IPS-18a (cell line): Measurements from ENCODE around the gene CAPNS2.

ENCODE experiments used
- H3K27ac ChIP-seq: one replicate; pipeline ENCODE4 v1.5.1; 2013; ENCODE audit warnings: low read length
- H3K27me3 ChIP-seq: one replicate; pipeline ENCODE4 v1.6.1; 2013; ENCODE audit warnings: mild to moderate bottlenecking, low read length; ENCODE audit not compliant: control insufficient read depth, insufficient read depth
- H3K36me3 ChIP-seq: one replicate; pipeline ENCODE4 v1.6.1; 2013; ENCODE audit warnings: low read depth, low read length; ENCODE audit not compliant: control insufficient read depth
- H3K4me1 ChIP-seq: one replicate; pipeline ENCODE4 v1.6.1; 2013; ENCODE audit warnings: low read depth, low read length; ENCODE audit not compliant: control insufficient read depth
- H3K4me3 ChIP-seq: one replicate; pipeline ENCODE4 v1.5.1; 2013; ENCODE audit warnings: low read length
- H3K9ac ChIP-seq: one replicate; pipeline ENCODE4 v1.6.1; 2013; ENCODE audit warnings: mild to moderate bottlenecking, low read length, moderate library complexity
- H3K9me3 ChIP-seq: one replicate; pipeline ENCODE4 v1.6.1; 2013; ENCODE audit warnings: low read depth, low read length; ENCODE audit not compliant: control insufficient read depth

The CAPNS2 gene

GRCh38 chr16:55569025-55569424 is 2.5 kb downstream of the CAPNS2 start:
- H3K36me3 ChIP-seq = no peaks in the 10 kb centered on the region
- no peak overlapping the region for H3K27ac ChIP-seq
- H3K4me1 ChIP-seq = no peaks in the 10 kb centered on the region
- H3K9ac ChIP-seq = no peak overlapping the region
- H3K4me3 ChIP-seq = no peak overlapping the region
- no peaks in the 10 kb centered on the region for H3K9me3 ChIP-seq
- H3K27me3 ChIP-seq = no peaks in the 10 kb centered on the region

DNA sequence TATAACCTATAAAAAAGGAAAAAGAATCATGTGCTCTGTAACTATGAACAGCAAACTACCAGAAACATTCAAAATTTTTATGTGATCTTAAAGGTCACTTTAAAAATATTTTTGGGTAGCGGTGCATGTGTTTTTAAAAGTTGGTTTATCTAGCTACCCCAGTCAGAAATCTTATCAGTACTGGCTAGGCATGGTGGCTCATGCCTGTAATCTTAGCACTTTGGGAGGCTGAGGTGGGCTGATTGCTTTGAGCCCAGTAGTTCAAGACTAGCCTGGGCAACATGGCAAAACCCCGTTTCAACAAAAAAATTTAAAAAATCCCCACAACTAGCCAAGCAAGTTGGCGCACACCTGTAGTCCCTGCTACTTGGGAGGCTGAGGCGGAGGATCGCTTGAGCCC is 3.7 kb downstream of the CAPNS2 start:
- no peaks in the 10 kb centered on the region for H3K9me3 ChIP-seq
- no peaks in the 10 kb centered on the region for H3K4me1 ChIP-seq
- no peaks in the 10 kb centered on the region for H3K36me3 ChIP-seq
- no peak overlapping the region for H3K27ac ChIP-seq
- no peak overlapping the region for H3K4me3 ChIP-seq
- no peaks in the 10 kb centered on the region for H3K27me3 ChIP-seq
- H3K9ac ChIP-seq = no peak overlapping the region

DNA sequence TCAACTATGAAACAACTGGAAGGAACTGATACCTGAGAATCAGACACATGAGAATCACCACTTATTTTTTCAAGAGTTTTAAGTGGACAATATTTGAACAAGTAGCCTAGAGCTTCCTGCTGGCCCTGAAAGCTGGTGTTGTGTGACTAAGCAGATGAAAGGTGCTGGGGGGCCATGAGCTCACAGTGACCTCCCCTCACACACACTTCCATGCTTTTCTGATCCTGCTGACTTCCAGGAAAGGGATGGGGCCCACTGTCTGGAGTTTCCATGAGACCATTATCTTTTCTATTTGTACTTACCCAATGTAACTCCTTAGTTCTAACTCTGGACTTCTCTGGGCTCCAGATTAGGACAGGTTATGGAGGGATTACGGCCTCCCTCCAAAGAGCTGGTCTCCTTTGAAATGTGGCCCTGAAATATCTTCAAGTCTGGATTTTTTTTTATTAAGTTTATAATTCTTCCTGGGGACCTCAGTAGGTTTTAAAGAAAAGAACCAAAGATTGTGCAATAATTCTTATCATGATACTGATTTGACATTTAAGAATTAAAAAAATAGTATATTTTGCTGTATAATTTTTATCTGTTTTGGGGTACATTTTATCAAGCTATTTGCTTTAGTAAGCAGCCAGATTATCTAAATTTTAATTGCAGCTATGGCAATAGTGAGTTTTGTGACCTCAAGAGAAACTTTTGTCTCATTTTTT is 4.9 kb downstream of the CAPNS2 start:
- no peaks in the 10 kb centered on the region for H3K36me3 ChIP-seq
- no peaks in the 10 kb centered on the region for H3K9me3 ChIP-seq
- H3K4me1 ChIP-seq = no peaks in the 10 kb centered on the region
- no peak overlapping the region for H3K4me3 ChIP-seq
- H3K27ac ChIP-seq = no peak overlapping the region
- H3K9ac ChIP-seq = no peak overlapping the region
- no peaks in the 10 kb centered on the region for H3K27me3 ChIP-seq

DNA sequence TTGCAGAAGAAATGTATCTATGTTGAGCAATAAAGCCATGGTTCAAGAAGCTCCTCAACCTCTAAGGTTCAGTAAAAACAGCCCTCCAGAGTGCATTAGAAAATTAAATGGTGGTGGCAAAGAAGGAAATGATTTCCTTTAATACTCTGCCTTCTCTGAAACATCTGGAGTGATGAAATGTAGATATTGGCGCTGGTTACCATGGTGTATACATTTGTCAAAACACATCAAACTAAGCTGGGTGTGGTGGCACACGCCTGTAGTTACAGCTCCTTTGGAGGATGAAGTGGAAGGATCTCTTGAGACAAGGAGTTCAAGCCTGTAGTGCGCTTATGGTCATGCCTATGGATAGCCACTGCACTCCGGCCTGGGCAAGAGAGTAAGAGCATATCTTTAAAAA is 6.0 kb downstream of the CAPNS2 start:
- Histone ChIP-seq H3K9ac (no peak overlapping the region), H3K4me3 (no peak overlapping the region), H3K27ac (no peak overlapping the region), H3K9me3 (no peaks in the 10 kb centered on the region), H3K4me1 (no peaks in the 10 kb centered on the region), H3K36me3 (no peaks in the 10 kb centered on the region), H3K27me3 (no peaks in the 10 kb centered on the region)

DNA sequence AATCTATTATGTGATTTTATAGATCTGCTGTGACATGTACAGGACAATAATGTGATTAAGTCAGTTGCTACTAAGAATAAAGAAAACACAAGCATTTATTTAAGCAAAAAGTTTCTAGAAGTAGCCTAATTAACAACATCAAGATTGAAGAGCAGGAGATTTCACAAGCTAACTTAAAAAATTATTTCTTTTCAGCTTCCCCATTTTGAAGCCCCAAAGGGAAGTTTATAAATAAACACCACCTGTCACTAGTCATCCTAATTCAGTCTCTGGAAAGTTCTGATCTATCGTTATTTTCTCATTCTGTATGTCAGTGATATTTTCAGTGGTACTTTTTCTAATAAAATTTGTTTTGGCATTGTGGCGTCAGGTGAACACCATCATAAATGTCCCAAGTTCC is 8.3 kb downstream of the CAPNS2 start:
- H3K36me3 ChIP-seq = peaks cover 3% of the 10 kb centered on the region
- no peaks in the 10 kb centered on the region for H3K27me3 ChIP-seq
- H3K4me3 ChIP-seq = no peak overlapping the region
- no peaks in the 10 kb centered on the region for H3K4me1 ChIP-seq
- H3K9ac ChIP-seq = no peak overlapping the region
- no peaks in the 10 kb centered on the region for H3K9me3 ChIP-seq
- no peak overlapping the region for H3K27ac ChIP-seq

- Histone ChIP-seq H3K4me1 (no peaks in the 10 kb centered on the region), H3K36me3 (peaks cover 3% of the 10 kb centered on the region), H3K27ac (no peak overlapping the region), H3K4me3 (no peak overlapping the region), H3K9me3 (no peaks in the 10 kb centered on the region), H3K9ac (no peak overlapping the region), H3K27me3 (no peaks in the 10 kb centered on the region)
Measured at GRCh38 chr16:55575496-55575895, 9.0 kb downstream of the CAPNS2 start.

DNA sequence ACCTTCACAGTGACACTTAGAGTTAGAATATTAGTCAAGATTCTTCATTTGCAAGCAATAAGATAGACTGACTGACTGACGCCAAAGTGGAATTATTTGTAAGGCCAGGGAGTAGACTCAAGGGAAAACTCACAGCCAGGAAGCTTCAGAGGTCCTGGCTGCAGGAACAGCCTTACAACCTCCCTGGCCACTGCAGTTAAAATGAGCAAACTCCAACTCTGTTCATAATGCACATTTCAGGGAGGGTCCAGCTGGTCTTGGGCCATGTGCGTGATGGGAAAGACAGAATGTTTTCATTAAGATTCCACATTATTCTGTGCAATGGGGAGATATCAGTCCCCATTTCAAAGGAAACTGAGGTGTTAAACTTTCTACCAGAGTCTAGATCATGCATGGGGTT is 9.9 kb downstream of the CAPNS2 start:
- H3K36me3 ChIP-seq = peaks cover 3% of the 10 kb centered on the region
- H3K4me3 ChIP-seq = no peak overlapping the region
- H3K27ac ChIP-seq = no peak overlapping the region
- H3K9ac ChIP-seq = no peak overlapping the region
- no peaks in the 10 kb centered on the region for H3K4me1 ChIP-seq
- H3K9me3 ChIP-seq = no peaks in the 10 kb centered on the region
- H3K27me3 ChIP-seq = no peaks in the 10 kb centered on the region

DNA sequence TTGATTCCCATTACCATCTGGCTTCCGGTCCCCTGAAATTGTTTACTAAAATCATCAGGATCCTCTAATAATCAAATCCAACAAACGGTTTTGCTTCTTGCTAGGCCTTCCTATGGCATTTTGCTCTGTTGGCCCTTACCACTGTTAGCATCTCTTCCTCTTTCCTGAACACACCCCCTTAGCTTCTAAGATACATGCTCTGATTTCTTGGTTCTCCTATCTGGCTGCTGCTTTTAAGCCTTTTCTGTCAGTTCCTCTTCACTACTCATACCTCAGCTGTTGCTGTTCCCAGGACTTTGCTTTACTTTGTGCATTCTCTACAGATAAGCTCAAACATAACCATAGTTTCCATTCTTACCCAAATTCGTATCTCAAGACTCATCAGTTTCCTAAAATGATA is 11.4 kb downstream of the CAPNS2 start:
- Histone ChIP-seq H3K27ac (no peak overlapping the region), H3K27me3 (no peaks in the 10 kb centered on the region), H3K9ac (no peak overlapping the region), H3K9me3 (no peaks in the 10 kb centered on the region), H3K4me3 (no peak overlapping the region), H3K4me1 (no peaks in the 10 kb centered on the region), H3K36me3 (peaks cover 3% of the 10 kb centered on the region)

DNA sequence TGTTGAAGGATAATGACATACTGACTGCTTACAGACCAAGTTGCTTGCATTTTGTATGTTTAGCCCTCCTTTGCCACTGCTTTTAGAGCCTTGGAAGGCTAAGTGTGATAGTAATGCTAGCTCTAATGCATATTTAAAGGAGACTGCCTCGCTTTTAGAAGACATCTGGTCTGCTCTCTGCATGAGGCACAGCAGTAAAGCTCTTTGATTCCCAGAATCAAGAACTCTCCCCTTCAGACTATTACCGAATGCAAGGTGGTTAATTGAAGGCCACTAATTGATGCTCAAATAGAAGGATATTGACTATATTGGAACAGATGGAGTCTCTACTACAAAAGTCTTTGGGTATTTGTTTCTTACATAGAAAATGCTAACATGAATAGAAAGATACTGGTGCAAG is 19.1 kb downstream of the CAPNS2 start:
- Histone ChIP-seq H3K4me3 (no peak overlapping the region), H3K9me3 (no peaks in the 10 kb centered on the region), H3K27ac (no peak overlapping the region), H3K27me3 (no peaks in the 10 kb centered on the region), H3K4me1 (peaks cover 7% of the 10 kb centered on the region), H3K9ac (no peak overlapping the region), H3K36me3 (no peaks in the 10 kb centered on the region)

- Histone ChIP-seq H3K27me3 (no peaks in the 10 kb centered on the region), H3K9me3 (no peaks in the 10 kb centered on the region), H3K4me3 (no peak overlapping the region), H3K9ac (no peak overlapping the region), H3K27ac (no peak overlapping the region), H3K36me3 (no peaks in the 10 kb centered on the region), H3K4me1 (peaks cover 7% of the 10 kb centered on the region)
Measured at GRCh38 chr16:55588799-55589198, 22.3 kb downstream of the CAPNS2 start.

- Histone ChIP-seq H3K27me3 (no peaks in the 10 kb centered on the region), H3K27ac (no peak overlapping the region), H3K4me3 (no peak overlapping the region), H3K9me3 (no peaks in the 10 kb centered on the region), H3K4me1 (peaks cover 12% of the 10 kb centered on the region), H3K36me3 (no peaks in the 10 kb centered on the region), H3K9ac (no peak overlapping the region)
Measured at GRCh38 chr16:55592306-55592705, 25.8 kb downstream of the CAPNS2 start.

DNA sequence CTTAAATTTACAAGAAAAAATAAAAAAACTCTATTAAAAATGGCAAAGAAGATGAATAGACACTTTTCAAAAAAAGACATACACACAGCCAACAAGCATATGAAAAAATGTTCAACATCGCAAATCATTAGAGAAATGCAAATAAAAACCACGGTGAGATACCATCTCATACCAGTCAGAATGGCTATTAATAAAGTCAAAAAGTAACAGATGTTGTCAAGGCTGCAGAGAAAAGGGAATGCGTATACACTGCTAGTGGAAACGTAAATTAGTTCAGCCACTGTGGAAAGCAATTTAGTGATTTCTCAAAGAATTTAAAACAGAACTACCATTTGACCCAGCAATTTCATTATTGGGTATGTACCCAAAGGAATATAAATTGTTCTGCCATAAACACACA is 31.4 kb downstream of the CAPNS2 start:
- H3K9ac ChIP-seq = no peak overlapping the region
- no peaks in the 10 kb centered on the region for H3K9me3 ChIP-seq
- H3K36me3 ChIP-seq = no peaks in the 10 kb centered on the region
- H3K27ac ChIP-seq = no peak overlapping the region
- no peak overlapping the region for H3K4me3 ChIP-seq
- H3K4me1 ChIP-seq = peaks cover 12% of the 10 kb centered on the region
- H3K27me3 ChIP-seq = no peaks in the 10 kb centered on the region
